ENCODE data around the gene PHLPP1.

The PHLPP1 gene

DNA sequence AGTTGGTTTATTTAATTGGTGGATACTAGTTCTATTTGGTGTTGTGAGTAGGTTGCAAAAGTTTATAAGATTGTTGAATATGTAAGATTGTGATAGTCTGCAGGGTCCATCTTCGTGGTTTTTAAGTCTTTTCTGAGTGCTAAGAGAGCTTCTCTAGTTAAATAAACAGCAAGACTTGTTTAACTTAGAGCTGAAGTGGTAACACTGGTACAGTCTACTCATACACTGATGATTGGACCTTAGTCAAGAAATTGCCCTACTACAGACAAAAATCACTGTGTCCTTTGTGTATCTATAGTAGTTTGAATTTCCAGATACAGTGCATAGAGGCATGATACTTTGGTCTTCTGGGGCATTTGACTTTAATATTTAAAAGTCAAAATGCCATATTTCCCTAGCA is 94.6 kb downstream of the PHLPP1 start:
- in situ Hi-C loops (cut with MboI; ENCODE audit: low pct_unique_long_range_greater_than_20kb, low sequenced_read_pairs, unreplicated experiment): no loop called here
- no peak for DNase-seq (ENCODE audit: low spot score)
- TF ChIP-seq, protein P1, sequence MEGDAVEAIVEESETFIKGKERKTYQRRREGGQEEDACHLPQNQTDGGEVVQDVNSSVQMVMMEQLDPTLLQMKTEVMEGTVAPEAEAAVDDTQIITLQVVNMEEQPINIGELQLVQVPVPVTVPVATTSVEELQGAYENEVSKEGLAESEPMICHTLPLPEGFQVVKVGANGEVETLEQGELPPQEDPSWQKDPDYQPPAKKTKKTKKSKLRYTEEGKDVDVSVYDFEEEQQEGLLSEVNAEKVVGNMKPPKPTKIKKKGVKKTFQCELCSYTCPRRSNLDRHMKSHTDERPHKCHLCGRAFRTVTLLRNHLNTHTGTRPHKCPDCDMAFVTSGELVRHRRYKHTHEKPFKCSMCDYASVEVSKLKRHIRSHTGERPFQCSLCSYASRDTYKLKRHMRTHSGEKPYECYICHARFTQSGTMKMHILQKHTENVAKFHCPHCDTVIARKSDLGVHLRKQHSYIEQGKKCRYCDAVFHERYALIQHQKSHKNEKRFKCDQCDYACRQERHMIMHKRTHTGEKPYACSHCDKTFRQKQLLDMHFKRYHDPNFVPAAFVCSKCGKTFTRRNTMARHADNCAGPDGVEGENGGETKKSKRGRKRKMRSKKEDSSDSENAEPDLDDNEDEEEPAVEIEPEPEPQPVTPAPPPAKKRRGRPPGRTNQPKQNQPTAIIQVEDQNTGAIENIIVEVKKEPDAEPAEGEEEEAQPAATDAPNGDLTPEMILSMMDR (IDR thresholded peaks at IDR 0.05; ENCODE audit: extremely low read depth, insufficient read depth, missing control alignments): no peak

DNA sequence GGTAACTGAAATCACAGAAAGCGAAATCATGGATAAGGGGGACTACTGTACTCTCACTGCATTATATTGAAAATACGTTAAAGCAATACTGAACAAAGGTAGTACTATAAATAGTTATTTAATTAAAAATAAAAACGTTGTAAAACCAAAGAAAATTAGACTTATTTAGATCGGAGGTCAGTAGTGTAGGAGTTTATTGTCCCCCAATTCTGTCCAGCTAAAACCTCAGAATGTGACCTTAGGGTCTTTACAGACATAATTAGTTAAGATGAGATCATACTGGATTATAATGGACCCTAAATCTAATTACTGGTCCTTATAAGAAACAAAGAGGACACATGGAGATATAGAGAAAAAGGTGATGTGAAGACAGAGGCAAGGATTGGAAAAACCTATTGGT is 95.3 kb downstream of the PHLPP1 start:
- in situ Hi-C loops (cut with MboI; ENCODE audit: low pct_unique_long_range_greater_than_20kb, low sequenced_read_pairs, unreplicated experiment): no loop called here
- DNase-seq (ENCODE audit: low spot score): no peak
- TF ChIP-seq, protein P1 (IDR thresholded peaks at IDR 0.05; ENCODE audit: extremely low read depth, insufficient read depth, missing control alignments): no peak

DNA sequence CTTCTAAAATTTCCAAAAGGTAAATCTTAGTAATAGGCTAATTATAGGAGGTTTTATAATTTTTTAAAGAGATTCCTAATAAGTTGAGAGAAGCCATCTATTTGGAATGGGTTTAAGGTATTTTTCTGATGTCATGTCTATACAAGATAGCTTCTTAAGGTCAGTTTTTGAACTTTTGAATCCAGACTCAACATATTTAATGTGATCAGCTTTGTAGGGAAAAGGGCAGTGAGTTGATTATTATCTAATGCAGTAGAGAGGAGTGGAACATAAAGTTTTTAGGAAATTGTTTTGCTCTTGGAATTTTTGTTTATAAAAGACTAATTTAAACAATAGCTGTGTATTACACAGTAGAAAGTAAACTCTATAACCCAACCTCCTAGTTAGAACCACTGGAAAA is 96.3 kb downstream of the PHLPP1 start:
- TF ChIP-seq, protein P1 (IDR thresholded peaks at IDR 0.05; ENCODE audit: extremely low read depth, insufficient read depth, missing control alignments): no peak

DNA sequence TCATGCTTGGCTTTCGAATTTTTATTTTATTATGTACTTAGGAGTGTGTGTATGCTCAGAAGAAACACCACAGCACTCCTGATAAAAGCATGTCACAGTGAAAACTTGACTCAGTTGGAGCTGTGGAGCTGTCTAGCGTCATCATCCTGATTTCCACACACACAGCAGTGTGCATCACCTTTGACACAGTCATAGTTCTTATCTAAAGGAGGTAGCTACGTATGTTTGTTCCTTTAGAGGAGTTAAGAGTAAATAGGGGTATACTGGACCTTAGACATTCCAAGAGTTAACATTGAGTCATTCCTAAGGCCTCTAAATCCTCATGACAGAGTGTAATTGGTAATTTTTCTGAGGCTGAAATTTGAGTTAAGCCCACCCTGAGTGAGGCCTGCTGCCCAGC is 96.9 kb downstream of the PHLPP1 start:
- no peak for DNase-seq (ENCODE audit: low spot score)
- TF ChIP-seq, protein P1 (IDR thresholded peaks at IDR 0.05; ENCODE audit: extremely low read depth, insufficient read depth, missing control alignments): no peak
- in situ Hi-C loops (cut with MboI; ENCODE audit: low pct_unique_long_range_greater_than_20kb, low sequenced_read_pairs, unreplicated experiment): no loop called here

More for the DNA sequence above, 96.3 kb downstream of the PHLPP1 start:
- DNase-seq (ENCODE audit: low spot score): no peak
- in situ Hi-C loops (cut with MboI; ENCODE audit: low pct_unique_long_range_greater_than_20kb, low sequenced_read_pairs, unreplicated experiment): no loop called here

DNA sequence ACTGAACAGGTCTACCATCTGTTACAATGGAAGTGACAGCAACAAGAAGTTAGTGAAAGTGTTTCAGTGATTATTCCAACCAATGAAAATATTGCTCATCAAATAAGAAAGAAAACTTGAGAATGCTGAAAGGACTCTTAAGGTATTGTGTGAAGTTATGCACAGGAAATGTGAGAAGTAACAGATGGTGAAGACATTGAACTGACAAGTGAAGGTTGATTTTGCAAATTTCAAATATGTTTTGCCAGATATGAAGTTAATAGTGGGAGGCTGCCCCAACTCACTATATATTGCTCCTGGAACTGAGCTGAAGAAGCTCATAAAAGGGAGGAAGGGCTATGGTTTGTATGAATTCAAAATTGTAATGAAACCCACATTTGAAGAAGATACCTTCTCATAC is 97.5 kb downstream of the PHLPP1 start:
- TF ChIP-seq, protein P1 (IDR thresholded peaks at IDR 0.05; ENCODE audit: extremely low read depth, insufficient read depth, missing control alignments): no peak
- no peak for DNase-seq (ENCODE audit: low spot score)
- in situ Hi-C loops (cut with MboI; ENCODE audit: low pct_unique_long_range_greater_than_20kb, low sequenced_read_pairs, unreplicated experiment): no loop called here

DNA sequence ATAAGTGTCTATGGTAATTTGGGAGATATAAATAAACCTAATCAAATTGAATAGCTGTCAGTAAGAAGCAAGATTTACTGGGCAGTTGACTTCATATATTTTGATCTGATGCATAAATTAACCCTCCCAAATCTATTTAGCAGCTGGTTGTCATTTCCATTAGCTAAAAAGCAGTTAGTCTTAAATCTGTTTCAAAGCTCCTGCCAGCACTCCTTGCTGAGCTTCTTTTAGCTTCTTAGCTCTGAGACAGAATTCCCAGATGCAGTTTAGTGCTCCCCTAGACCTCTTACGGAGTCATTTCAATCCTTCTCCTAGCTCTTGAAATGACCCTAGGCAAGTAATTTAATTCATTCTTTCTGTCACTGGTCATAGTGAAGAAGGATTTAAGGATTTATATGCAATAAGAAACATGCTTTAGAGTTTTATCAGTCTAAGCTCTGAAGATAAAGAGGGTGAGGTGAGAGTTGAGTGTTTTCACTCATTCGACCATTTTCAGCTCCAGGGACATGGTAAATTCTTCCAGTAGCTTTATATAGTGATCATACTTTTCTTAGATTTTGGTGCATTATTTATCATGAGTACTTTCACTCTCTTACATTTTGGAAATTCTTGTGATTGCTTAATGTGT is 98.9 kb downstream of the PHLPP1 start:
- no peak for DNase-seq (ENCODE audit: low spot score)
- TF ChIP-seq, protein P1 (IDR thresholded peaks at IDR 0.05; ENCODE audit: extremely low read depth, insufficient read depth, missing control alignments): no peak
- in situ Hi-C loops (cut with MboI; ENCODE audit: low pct_unique_long_range_greater_than_20kb, low sequenced_read_pairs, unreplicated experiment): no loop called here
